Caki2 (cell line): Measurements from ENCODE around the gene SOX5. TPM values are rescaled to one million over a fixed set of nuclear protein-coding genes. Genes with fewer than 3 reads are reported as not detected.

Experiments
- DNase-seq: peaks from one replicate; pipeline ENCODE4 v3.0.0-alpha.2; 2015; ENCODE audit warnings: low read depth
- in situ Hi-C: cut with HindIII; loops from 2 replicates; pipeline ENCODE4 v1.10.0; 2016; ENCODE audit warnings: low sequenced_read_pairs, low pct_unique_long_range_greater_than_20kb, mixed read lengths
- total RNA-seq: library from RNA; depleted of rRNA; stranded (reverse); fragments of >200 nt; shearing (Covaris generic); gene quantifications from 2 replicates; pipeline ENCODE4 v1.2.3, GENCODE V29; 2014; ENCODE audit warnings: low replicate concordance; rRNA removed

SOX5 gene
- total RNA-seq, result not detected in 2 replicates

GRCh38 chr12:23949348-23950209 is at the start of gene SOX5:
Gene SOX5 (minus strand): TSS chr12:23949670. CDS start chr12:23949601, 69 bp downstream.
- DNase-seq, result no peak
- in situ Hi-C loops, result no loop called here

DNA sequence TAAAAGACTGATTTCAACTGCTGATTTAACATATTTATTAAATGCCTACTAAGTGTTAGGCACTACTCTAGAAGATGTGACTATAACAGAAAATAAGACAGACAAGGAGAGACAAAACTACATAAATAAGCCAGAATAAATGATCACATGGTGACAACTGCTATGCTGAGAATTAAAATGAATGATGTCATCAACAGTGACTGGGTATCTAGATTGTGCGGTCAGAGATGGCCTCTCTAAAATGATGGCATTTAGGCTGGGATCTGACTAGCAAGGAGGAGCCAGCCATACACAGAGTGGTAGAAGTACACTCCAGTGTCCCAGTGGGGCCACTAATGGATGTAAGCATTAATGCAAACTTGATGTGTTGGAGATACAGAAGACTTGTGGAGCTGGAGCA is 37.6 kb upstream of the SOX5 start:
- no peak for DNase-seq
- in situ Hi-C loops, result no loop called here

GRCh38 chr12:23980826-23981225 is 31.4 kb upstream of the SOX5 start:
- in situ Hi-C loops, result no loop called here
- DNase-seq, result no peak

DNA sequence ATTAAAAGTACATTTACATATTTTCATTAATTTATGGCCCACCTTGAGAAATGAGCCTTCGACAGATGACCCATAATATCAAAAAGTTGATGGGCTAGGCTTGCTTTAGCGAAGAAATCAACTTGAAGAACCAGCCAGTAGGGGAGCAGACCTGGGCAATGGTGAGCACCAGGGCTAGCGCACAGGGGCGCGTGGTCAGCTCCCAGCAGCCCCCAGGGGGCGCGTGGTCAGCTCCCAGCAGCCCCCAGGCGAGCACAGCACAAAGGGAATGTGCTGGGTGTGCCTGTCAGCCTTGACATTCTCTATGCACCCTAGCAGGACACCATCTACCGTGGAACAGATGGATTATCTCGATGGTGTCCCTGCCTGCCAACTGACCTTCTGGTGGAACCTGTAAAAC is 15.3 kb upstream of the SOX5 start:
- in situ Hi-C loops, result no loop called here
- no peak for DNase-seq

- in situ Hi-C loops, result no loop called here
- no peak for DNase-seq
These were observed 10.4 kb upstream of the SOX5 start for GRCh38 chr12:23959826-23960225.

DNA sequence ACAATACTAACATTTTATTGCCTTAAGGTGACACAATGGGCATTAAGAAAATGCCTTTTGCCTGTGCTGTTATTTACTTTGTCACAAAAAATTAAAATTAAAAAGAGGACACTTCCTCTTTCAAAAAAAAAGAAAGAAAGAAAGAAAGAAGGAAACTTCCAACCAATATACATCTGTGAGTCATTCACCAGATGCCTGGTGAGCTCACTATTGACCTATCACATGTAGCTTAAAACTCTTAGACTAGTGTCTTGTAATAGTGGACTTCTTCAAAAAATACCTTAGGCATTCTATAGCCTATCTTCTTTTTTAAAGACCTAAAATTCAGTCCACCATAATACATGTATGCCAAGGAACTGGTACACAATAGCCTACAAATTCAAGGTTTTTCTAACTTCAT is 4.9 kb upstream of the SOX5 start:
- no peak for DNase-seq
- in situ Hi-C loops, result no loop called here

- in situ Hi-C loops, result no loop called here
- DNase-seq, result no peak
These were observed 2.6 kb upstream of the SOX5 start for GRCh38 chr12:23952071-23952470.

DNA sequence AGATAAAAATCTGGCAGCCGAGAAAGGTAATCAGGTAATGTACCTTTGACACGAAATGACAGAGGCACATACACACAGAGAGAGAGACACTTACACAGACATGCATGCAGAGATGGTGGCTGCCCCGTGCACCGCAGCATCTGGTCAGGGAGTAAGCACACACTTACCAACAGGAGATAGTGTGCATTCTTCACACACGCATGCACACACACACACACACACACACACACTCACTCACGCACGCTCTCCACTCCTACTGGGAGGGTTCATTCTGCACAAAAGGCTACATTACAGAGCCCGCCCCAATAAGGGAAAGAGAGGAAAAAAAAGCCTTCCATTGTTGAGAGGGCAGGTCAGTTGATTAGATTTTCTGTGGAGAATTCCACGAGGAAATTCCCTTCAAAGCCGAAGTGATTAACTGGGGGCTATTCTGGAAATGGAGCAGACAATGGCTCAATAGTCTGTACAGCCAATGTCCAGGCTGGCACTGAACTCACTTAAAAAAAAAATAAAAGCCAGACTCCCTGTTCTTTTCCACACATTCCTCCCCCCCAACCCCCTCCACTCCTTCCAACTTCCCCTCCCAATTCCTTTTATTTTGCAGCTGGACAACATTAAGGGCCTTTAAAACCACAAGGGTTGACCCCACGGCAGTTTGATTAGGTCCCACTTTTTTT is 1.4 kb upstream of the SOX5 start:
- no peak for DNase-seq
- in situ Hi-C loops, result no loop called here

DNA sequence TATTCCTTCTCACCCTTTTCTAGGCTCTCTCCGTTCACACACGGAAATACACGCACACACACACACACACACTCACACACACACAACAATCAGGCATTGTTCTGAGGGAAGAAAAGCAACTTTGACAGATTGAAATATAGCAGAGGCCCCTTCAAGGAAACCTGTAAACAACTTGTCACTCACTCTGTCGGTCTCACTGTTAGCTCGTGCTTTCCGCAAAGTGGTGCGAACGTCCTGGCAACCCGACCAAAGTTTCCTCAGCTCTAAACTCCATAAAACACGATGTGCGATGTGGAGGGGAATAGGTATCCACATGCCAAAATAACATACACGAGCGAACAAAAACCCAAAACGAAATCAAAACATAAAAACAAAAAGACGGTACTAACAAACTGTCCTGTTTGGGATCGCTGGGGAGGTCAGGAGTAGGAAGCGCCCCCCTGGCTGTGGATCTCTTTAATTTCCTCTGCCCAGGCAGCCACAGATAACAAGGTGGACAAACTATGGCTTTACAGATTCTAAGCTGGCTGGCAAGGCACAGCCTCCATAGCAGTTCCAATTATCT is 822 bp upstream of the SOX5 start:
- DNase-seq, result no peak
- in situ Hi-C loops, result no loop called here

GRCh38 chr12:23948291-23948690 is 1.2 kb downstream of the SOX5 start:
- in situ Hi-C loops, result no loop called here
- DNase-seq, result no peak

DNA sequence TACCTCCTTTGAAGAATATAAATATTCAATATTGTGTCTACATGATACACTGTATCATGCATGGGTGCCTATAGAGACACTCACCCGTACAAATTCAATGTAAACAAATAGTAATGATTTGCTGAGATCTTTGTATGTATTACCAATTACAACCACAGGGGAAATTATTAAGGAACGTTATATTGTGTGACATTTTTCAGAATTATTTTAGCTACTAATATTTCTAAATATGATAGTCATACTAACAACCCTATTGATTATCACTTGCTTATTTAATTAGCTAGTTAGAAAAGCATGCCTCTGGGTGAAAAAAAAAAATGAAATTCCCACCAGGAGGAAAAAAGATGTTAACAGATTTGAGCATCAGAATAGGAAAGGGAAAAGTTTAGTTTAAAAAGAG is 2.1 kb downstream of the SOX5 start:
- no peak for DNase-seq
- in situ Hi-C loops, result no loop called here

- DNase-seq, result no peak
These were observed 4.2 kb downstream of the SOX5 start for GRCh38 chr12:23945249-23945648.

GRCh38 chr12:23944067-23944466 is 5.4 kb downstream of the SOX5 start:
- in situ Hi-C loops, result no loop called here
- no peak for DNase-seq

More at GRCh38 chr12:23945249-23945648, 4.2 kb downstream of the SOX5 start:
- in situ Hi-C loops, result no loop called here

- in situ Hi-C loops, result no loop called here
- DNase-seq, result no peak
These were observed 6.6 kb downstream of the SOX5 start for GRCh38 chr12:23942841-23943240.

GRCh38 chr12:23941780-23942179 is 7.7 kb downstream of the SOX5 start:
- DNase-seq, result no peak
- in situ Hi-C loops, result no loop called here

GRCh38 chr12:23938422-23938821 is 11.0 kb downstream of the SOX5 start:
- DNase-seq, result no peak
- in situ Hi-C loops, result no loop called here

DNA sequence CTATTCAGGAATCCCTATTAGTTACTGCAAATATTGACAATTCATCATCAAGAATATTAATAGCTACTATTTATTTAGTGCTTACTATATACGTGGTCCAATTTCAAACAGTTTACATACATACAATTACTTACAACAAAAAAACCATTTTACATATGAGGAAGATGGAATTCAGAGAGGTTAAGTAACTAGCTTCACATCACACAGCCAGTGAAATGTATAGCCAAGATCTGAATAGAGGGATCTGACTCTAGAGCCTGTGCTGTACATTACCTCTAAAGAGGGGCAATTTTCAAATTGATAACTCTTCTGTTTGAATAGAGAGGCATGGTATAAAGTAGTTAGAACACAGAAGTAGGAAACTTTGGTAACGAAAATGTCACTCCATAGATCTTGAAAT is 18.3 kb downstream of the SOX5 start:
- no peak for DNase-seq
- in situ Hi-C loops, result no loop called here

DNA sequence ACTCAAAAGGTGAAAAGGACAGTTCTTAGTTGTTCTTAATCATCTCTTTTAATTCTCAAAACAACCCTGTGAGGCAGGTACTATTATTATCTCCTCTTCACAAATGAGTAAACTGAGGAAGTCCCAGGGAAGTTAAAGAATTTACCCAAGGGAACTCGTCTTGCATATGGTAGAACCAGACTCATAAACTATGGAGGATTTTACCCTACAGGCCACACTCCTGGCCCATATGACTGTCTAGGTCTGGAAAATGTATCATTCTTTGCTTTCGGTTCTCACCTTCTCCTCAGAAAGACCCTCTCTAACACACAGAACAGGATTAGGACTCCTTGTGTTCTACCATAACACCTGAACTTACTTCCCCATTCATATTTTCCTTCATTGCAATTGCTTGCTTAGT is 18.9 kb downstream of the SOX5 start:
- in situ Hi-C loops, result no loop called here
- no peak for DNase-seq

DNA sequence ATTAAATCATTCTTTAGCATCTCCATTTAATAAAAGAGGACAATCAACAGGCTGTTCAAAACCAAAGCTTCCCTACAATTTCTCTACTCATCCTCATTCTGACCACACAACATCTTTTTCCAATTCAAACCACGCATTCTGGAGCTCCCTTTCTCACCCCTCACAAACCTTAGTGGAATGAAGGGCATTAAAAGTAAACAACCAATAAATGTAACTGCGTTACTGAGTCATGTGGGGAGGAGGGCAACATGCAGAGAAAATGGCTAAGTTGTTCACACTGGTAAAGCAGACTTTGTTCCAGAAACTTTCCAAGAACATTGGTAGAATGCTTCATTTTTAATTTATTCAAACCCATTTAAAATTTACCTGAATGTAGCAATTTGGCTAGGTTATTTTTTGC is 19.6 kb downstream of the SOX5 start:
- in situ Hi-C loops, result no loop called here
- no peak for DNase-seq
